Measurements from ENCODE around the gene VARS1.
"Not testable (repeated sequence)": the region's sequence is repeated elsewhere in the genome, so short reads cannot be mapped to it uniquely, and the experiment has no call there.

VARS1 gene

GRCh38 chr6:31827286-31828079 lies 31.9 kb upstream of the VARS1 start, which contains the start of gene HSPA1B:
HSPA1B (plus strand) TSS chr6:31827738; CDS start chr6:31827951, 213 bp downstream.
- Histone ChIP-seq H3K79me2 (ENCODE audit: control insufficient read depth, low read length) (peaks cover 39% of the 10 kb centered on the region), H3K4me1 (ENCODE audit: control insufficient read depth, low read length) (peaks cover 57% of the 10 kb centered on the region), H3K36me3 (ENCODE audit: control insufficient read depth, low read length) (peaks cover 7% of the 10 kb centered on the region), H3K4me2 (ENCODE audit: low read length) (peak within 1 kb of the TSS; percentile 99), H3K4me3 (ENCODE audit: low read length) (peak within 1 kb of the TSS; percentile 90), H3K9me3 (ENCODE audit: control insufficient read depth, insufficient read depth, low read length) (no peaks in the 10 kb centered on the region), H3K27me3 (ENCODE audit: control insufficient read depth, low read length) (no peaks in the 10 kb centered on the region), H4K20me1 (ENCODE audit: control insufficient read depth, insufficient read depth, low read depth, low read length) (no peaks in the 10 kb centered on the region), H3K27ac (ENCODE audit: low read depth, low read length) (peak within 1 kb of the TSS; percentile 75), H3F3A (ENCODE audit: control insufficient read depth, insufficient read depth) (peaks cover 35% of the 10 kb centered on the region), H3K9me2 (replicated peaks; ENCODE audit: control insufficient read depth, low read length) (no peaks in the 10 kb centered on the region)
- TF ChIP-seq EZH2phosphoT487 (IDR thresholded peaks at IDR 0.05; ENCODE audit: borderline replicate concordance, low read length) = no peak
- TF ChIP-seq, protein P1, sequence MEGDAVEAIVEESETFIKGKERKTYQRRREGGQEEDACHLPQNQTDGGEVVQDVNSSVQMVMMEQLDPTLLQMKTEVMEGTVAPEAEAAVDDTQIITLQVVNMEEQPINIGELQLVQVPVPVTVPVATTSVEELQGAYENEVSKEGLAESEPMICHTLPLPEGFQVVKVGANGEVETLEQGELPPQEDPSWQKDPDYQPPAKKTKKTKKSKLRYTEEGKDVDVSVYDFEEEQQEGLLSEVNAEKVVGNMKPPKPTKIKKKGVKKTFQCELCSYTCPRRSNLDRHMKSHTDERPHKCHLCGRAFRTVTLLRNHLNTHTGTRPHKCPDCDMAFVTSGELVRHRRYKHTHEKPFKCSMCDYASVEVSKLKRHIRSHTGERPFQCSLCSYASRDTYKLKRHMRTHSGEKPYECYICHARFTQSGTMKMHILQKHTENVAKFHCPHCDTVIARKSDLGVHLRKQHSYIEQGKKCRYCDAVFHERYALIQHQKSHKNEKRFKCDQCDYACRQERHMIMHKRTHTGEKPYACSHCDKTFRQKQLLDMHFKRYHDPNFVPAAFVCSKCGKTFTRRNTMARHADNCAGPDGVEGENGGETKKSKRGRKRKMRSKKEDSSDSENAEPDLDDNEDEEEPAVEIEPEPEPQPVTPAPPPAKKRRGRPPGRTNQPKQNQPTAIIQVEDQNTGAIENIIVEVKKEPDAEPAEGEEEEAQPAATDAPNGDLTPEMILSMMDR (IDR thresholded peaks at IDR 0.05; ENCODE audit: low read depth, low read length, poor library complexity, severe bottlenecking) = no peak

- no peaks in the 10 kb centered on the region for H3K9me2 ChIP-seq (replicated peaks; ENCODE audit: control insufficient read depth, low read length)
- no peaks in the 10 kb centered on the region for H4K20me1 ChIP-seq (ENCODE audit: control insufficient read depth, insufficient read depth, low read depth, low read length)
- H3K4me2 ChIP-seq (ENCODE audit: low read length) = peak overlapping the region; percentile 99
- TF ChIP-seq EZH2phosphoT487 (IDR thresholded peaks at IDR 0.05; ENCODE audit: borderline replicate concordance, low read length) = no peak
- TF ChIP-seq, protein P1 (IDR thresholded peaks at IDR 0.05; ENCODE audit: low read depth, low read length, poor library complexity, severe bottlenecking) = no peak
- peak overlapping the region; percentile 75 for H3K27ac ChIP-seq (ENCODE audit: low read depth, low read length)
- H3F3A ChIP-seq (ENCODE audit: control insufficient read depth, insufficient read depth) = peaks cover 38% of the 10 kb centered on the region
- no peaks in the 10 kb centered on the region for H3K27me3 ChIP-seq (ENCODE audit: control insufficient read depth, low read length)
- peaks cover 7% of the 10 kb centered on the region for H3K36me3 ChIP-seq (ENCODE audit: control insufficient read depth, low read length)
- H3K79me2 ChIP-seq (ENCODE audit: control insufficient read depth, low read length) = peaks cover 34% of the 10 kb centered on the region
- peak overlapping the region; percentile 90 for H3K4me3 ChIP-seq (ENCODE audit: low read length)
- H3K4me1 ChIP-seq (ENCODE audit: control insufficient read depth, low read length) = peaks cover 56% of the 10 kb centered on the region
- no peaks in the 10 kb centered on the region for H3K9me3 ChIP-seq (ENCODE audit: control insufficient read depth, insufficient read depth, low read length)
Measured at GRCh38 chr6:31826793-31827285, 31.3 kb upstream of the VARS1 start.

DNA sequence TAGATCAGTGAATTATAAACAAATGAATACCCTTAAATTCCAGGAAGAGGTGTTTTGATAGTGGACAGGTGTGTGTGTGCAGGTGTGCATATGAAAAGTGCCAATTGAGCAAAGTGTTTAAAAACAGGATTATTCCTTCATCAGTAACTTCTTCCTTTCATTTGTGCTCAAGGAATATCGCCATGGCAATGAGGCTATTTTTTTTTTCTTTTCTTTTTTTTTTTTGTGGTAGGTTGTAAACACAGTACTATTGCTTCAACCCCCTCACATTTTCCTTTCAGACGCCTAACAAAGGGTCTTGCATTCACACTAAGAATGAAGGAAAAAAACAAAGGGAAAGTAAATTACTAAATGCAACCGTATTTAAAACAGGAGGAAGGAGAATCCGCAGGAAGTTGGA lies 30.0 kb upstream of the VARS1 start:
- Histone ChIP-seq H3K27me3 (ENCODE audit: control insufficient read depth, low read length) (no peaks in the 10 kb centered on the region), H3K4me1 (ENCODE audit: control insufficient read depth, low read length) (peaks cover 53% of the 10 kb centered on the region), H3K4me3 (ENCODE audit: low read length) (no peak overlapping the region), H4K20me1 (ENCODE audit: control insufficient read depth, insufficient read depth, low read depth, low read length) (no peaks in the 10 kb centered on the region), H3K79me2 (ENCODE audit: control insufficient read depth, low read length) (peaks cover 22% of the 10 kb centered on the region), H3K4me2 (ENCODE audit: low read length) (peak overlapping the region; percentile 99; the same call in 1 of the 2 replicates), H3K36me3 (ENCODE audit: control insufficient read depth, low read length) (no peaks in the 10 kb centered on the region), H3F3A (ENCODE audit: control insufficient read depth, insufficient read depth) (peaks cover 31% of the 10 kb centered on the region), H3K27ac (ENCODE audit: low read depth, low read length) (no peak overlapping the region), H3K9me2 (replicated peaks; ENCODE audit: control insufficient read depth, low read length) (no peaks in the 10 kb centered on the region), H3K9me3 (ENCODE audit: control insufficient read depth, insufficient read depth, low read length) (no peaks in the 10 kb centered on the region)
- TF ChIP-seq EZH2phosphoT487 (IDR thresholded peaks at IDR 0.05; ENCODE audit: borderline replicate concordance, low read length) = no peak
- TF ChIP-seq, protein P1 (IDR thresholded peaks at IDR 0.05; ENCODE audit: low read depth, low read length, poor library complexity, severe bottlenecking) = no peak

GRCh38 chr6:31823592-31824196 lies 28.1 kb upstream of the VARS1 start:
- Histone ChIP-seq H3K4me2 (ENCODE audit: low read length) (0 out of 2 replicates have a peak overlapping the region, but pooled peaks have one; percentile 12), H3K4me1 (ENCODE audit: control insufficient read depth, low read length) (peaks cover 52% of the 10 kb centered on the region), H3K79me2 (ENCODE audit: control insufficient read depth, low read length) (peaks cover 11% of the 10 kb centered on the region), H3F3A (ENCODE audit: control insufficient read depth, insufficient read depth) (peaks cover 30% of the 10 kb centered on the region)
- H3K36me3 ChIP-seq (ENCODE audit: control insufficient read depth, low read length); H3K27ac ChIP-seq (ENCODE audit: low read depth, low read length); H3K27me3 ChIP-seq (ENCODE audit: control insufficient read depth, low read length); H4K20me1 ChIP-seq (ENCODE audit: control insufficient read depth, insufficient read depth, low read depth, low read length); H3K9me3 ChIP-seq (ENCODE audit: control insufficient read depth, insufficient read depth, low read length); H3K4me3 ChIP-seq (ENCODE audit: low read length); H3K9me2 ChIP-seq (replicated peaks; ENCODE audit: control insufficient read depth, low read length): not testable (repeated sequence)

Data from DOHH2 (cell line).